K562 (cell line): ENCODE measurements around the gene ZC3H11A. TPM values are rescaled to one million over a fixed set of nuclear protein-coding genes. Genes with fewer than 3 reads are reported as not detected.

Experiments used
- ARNT ChIP-seq, 2 experiments: fragments of 450-650 bp; IDR thresholded peaks; 2 replicates each; pipeline ENCODE4 v1.6.1; 2016; ENCODE audit warnings: mild to moderate bottlenecking in 1 of 2
- CREM ChIP-seq: IDR thresholded peaks from 2 replicates; pipeline ENCODE4 v1.6.1; 2014; ENCODE audit warnings: antibody characterized with exemption, low read depth
- FOXA3 ChIP-seq, 2 experiments: fragments of 450-650 bp in 1 of 2; sonication (generic) in 1 of 2; formaldehyde crosslinking; IDR thresholded peaks in 1 of 2; conservative IDR thresholded peaks in 1 of 2; 2 replicates each; pipeline versions ENCODE4 v1.4.0 to v1.8.0; 2020 to 2022; ENCODE audit warnings: mild to moderate bottlenecking in 2 of 2, missing genetic modification reagents in 1 of 2
- HMGN3 ChIP-seq: IDR thresholded peaks from 2 replicates; pipeline ENCODE4 v1.6.1; 2011; ENCODE audit warnings: borderline replicate concordance, low read depth, mild to moderate bottlenecking, mixed read lengths, low read length; ENCODE audit not compliant: insufficient read length; ENCODE audit errors: extremely low read depth
- MGA ChIP-seq: fragments of 450-650 bp; IDR thresholded peaks from 2 replicates; pipeline ENCODE4 v1.6.1; 2016; ENCODE audit warnings: mild to moderate bottlenecking, moderate library complexity
- SMARCC2 ChIP-seq: fragments of 450-650 bp; IDR thresholded peaks from 2 replicates; pipeline ENCODE4 v1.6.1; 2017; ENCODE audit warnings: antibody characterized with exemption, moderate library complexity, mild to moderate bottlenecking, low read depth
- STAT6 ChIP-seq: sonication (generic); formaldehyde crosslinking; IDR thresholded peaks from 2 replicates; pipeline ENCODE4 v1.8.1; 2023; ENCODE audit warnings: mild to moderate bottlenecking, missing genetic modification reagents
- UBTF ChIP-seq, 2 experiments: IDR thresholded peaks; 2 replicates each; pipeline ENCODE4 v1.6.1; 2012; ENCODE audit warnings: improper control_type of control experiment in 2 of 2, low read depth in 2 of 2, low read length in 2 of 2, borderline replicate concordance in 1 of 2
- ZNF695 ChIP-seq: fragments of 450-650 bp; formaldehyde crosslinking; IDR thresholded peaks from 2 replicates; pipeline ENCODE4 v1.4.0; 2020; ENCODE audit warnings: mild to moderate bottlenecking, moderate library complexity
- ZSCAN32 ChIP-seq: fragments of 450-650 bp; formaldehyde crosslinking; IDR thresholded peaks from 2 replicates; pipeline ENCODE4 v1.4.0; 2020; ENCODE audit warnings: mild to moderate bottlenecking, moderate library complexity
- polyA plus RNA-seq, 8 experiments: library from polyadenylated mRNA; depleted of rRNA in 4 of 8; stranded (reverse) in 5 of 8; unstranded in 3 of 8; fragments of >200 nt; fragmentation: Nextera tagmentation in 2 of 8; fragmentation: Illumina TruSeq in 1 of 8; extraction: Ambion mirVana in 2 of 8; extraction: Trizol in 1 of 8; gene quantifications; 2 replicates each; pipeline versions ENCODE4 v1.2.1 to v1.2.3, GENCODE V29; 2011 to 2014; ENCODE audit warnings: inconsistent platforms in 1 of 8, missing spikeins in 1 of 8
- total RNA-seq, 7 experiments: library from RNA; depleted of rRNA in 6 of 7; stranded (reverse); fragments of >200 nt in 6 of 7; fragmentation: Illumina TruSeq in 2 of 7; extraction: Trizol in 2 of 7; gene quantifications; 2 replicates each; pipeline versions ENCODE4 v1.2.1 to v1.2.3, GENCODE V29; 2011 to 2021; ENCODE audit warnings: low replicate concordance in 1 of 7

The ZC3H11A gene
- total and polyA plus RNA-seq, 9 of the 15 experiments (the other 6 are each of a cell fraction or from before 2014, with no cell fraction given), result 34.2 to 137 (median 102) TPM

DNA sequence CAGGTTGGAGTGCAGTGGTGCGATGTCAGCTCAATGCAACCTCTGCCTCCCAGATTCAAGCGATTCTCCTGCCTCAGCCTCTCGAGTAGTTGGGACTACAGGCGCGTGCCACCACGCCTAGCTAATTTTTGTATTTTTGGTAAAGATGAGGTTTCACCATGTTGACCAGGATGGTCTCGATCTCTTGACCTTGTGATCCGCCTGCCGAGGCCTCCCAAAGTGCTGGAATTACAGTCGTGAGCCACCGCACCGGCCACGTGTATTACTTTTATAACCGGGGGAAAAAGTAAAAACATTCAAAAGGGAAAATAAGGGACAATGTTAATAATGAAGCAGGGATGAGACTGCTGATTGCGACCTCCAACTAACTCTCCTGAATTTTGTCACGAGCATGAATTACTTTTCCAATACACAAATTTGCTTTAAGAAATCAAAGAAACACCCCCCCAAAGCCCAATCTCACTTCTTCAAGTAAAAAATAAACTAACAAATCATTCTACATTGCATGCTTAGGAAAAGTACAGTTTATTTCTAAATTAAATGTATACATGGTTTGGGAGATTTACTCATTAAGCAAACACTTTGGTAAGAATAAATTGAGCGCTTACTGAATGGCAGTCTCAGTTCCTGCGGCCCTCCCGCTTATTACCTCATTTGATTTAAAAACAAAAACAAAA is 521 bp upstream of the ZC3H11A start (continued):
- TF ChIP-seq MGA, result no peak
- no peak for TF ChIP-seq CREM
- no peak for TF ChIP-seq ZSCAN32 (CRISPR knock-in tag)
- TF ChIP-seq FOXA3 (CRISPR knock-in tag; conservative IDR thresholded peaks at IDR 0.05 in 1 of 2, IDR thresholded peaks at IDR 0.05 in 1 of 2), result 0 out of 4 replicates have a peak, but pooled peaks of 1 of the 2 experiments have one; percentile 29
- TF ChIP-seq STAT6, result no peak
- TF ChIP-seq ARNT (IDR thresholded peaks at IDR 0.05), result 0 out of 4 replicates have a peak, but pooled peaks of 1 of the 2 experiments have one; percentile 34
- peak; percentile 53; the same call in 1 of the 2 replicates for TF ChIP-seq SMARCC2
- no peak for TF ChIP-seq ZNF695 (CRISPR knock-in tag)
- no peak for TF ChIP-seq UBTF (IDR thresholded peaks at IDR 0.05; ENCODE audit: borderline replicate concordance in 1 of 2, low read depth in 2 of 2, low read length in 2 of 2)
- TF ChIP-seq HMGN3, result no peak
